DOHH2 (cell line): ENCODE results near the gene PAPPA.

Experiments used
- CTCF ChIP-seq: fragments of 200-600 bp; sonication (generic); IDR thresholded peaks from one replicate; pipeline ENCODE4 v1.5.1; 2014; ENCODE audit warnings: antibody characterized with exemption, mild to moderate bottlenecking, low read depth, low read length; ENCODE audit not compliant: poor library complexity, severe bottlenecking
- EZH2phosphoT487 ChIP-seq: fragments of 200-600 bp; sonication (generic); IDR thresholded peaks from 2 replicates; pipeline ENCODE4 v1.6.1; 2017; ENCODE audit warnings: borderline replicate concordance, mild to moderate bottlenecking, antibody characterized with exemption, low read length, moderate library complexity, mixed read lengths

GRCh38 chr9:116262448-116262847, 108.9 kb downstream of the PAPPA start:
- TF ChIP-seq CTCF (no peak), EZH2phosphoT487 (no peak)
